ENCODE results near the gene PRSS33.

PRSS33 gene

DNA sequence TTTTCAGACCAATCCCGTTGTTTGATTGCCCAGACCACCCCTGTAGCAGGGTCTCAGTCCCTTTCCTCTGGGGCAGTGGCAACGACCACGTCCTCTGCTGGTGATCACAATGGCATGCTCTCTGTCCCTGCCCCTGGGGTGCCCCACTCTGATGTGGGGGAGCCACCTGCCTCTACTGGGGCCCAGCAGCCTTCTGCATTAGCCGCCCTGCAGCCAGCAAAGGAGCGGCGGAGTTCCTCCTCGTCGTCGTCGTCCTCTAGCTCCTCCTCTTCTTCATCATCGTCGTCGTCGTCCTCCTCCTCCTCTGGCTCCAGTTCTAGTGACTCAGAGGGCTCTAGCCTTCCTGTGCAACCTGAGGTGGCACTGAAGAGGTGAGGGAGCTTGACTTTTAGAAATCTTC lies 19.5 kb downstream of the PRSS33 start:
- DNase-seq (ENCODE audit: low read depth), result peak; percentile 64
- TF ChIP-seq, protein P1, sequence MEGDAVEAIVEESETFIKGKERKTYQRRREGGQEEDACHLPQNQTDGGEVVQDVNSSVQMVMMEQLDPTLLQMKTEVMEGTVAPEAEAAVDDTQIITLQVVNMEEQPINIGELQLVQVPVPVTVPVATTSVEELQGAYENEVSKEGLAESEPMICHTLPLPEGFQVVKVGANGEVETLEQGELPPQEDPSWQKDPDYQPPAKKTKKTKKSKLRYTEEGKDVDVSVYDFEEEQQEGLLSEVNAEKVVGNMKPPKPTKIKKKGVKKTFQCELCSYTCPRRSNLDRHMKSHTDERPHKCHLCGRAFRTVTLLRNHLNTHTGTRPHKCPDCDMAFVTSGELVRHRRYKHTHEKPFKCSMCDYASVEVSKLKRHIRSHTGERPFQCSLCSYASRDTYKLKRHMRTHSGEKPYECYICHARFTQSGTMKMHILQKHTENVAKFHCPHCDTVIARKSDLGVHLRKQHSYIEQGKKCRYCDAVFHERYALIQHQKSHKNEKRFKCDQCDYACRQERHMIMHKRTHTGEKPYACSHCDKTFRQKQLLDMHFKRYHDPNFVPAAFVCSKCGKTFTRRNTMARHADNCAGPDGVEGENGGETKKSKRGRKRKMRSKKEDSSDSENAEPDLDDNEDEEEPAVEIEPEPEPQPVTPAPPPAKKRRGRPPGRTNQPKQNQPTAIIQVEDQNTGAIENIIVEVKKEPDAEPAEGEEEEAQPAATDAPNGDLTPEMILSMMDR (IDR thresholded peaks at IDR 0.05; ENCODE audit: low read depth, low read length), result no peak
- no peak for TF ChIP-seq POLR2A (IDR thresholded peaks at IDR 0.05; ENCODE audit: extremely low read depth, insufficient read length)
- no peak overlapping the region for H3K4me3 ChIP-seq (ENCODE audit: low read depth, low read length)

DNA sequence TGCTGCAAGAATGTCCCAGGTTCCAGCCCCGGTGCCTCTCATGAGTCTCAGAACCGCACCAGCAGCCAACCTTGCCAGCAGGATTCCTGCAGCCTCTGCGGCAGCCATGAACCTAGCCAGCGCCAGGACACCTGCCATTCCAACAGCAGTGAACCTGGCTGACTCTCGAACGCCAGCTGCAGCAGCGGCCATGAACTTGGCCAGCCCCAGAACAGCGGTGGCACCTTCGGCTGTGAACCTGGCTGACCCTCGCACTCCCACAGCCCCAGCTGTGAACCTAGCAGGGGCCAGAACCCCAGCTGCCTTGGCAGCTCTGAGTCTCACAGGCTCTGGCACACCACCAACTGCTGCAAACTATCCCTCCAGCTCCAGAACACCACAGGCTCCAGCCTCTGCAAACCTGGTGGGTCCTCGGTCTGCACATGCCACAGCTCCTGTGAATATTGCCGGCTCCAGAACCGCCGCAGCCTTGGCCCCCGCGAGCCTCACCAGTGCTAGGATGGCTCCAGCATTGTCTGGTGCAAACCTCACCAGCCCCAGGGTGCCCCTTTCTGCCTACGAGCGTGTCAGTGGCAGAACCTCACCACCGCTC lies 20.1 kb downstream of the PRSS33 start:
- no peak for DNase-seq (ENCODE audit: low read depth)
- H3K4me3 ChIP-seq (ENCODE audit: low read depth, low read length), result no peak overlapping the region
- TF ChIP-seq MYC (IDR thresholded peaks at IDR 0.05; ENCODE audit: low read depth, low read length) (no peak), POLR2A (IDR thresholded peaks at IDR 0.05; ENCODE audit: extremely low read depth, insufficient read length) (no peak)
- TF ChIP-seq, protein P1 (IDR thresholded peaks at IDR 0.05; ENCODE audit: low read depth, low read length), result no peak
- TF ChIP-seq, protein P2, sequence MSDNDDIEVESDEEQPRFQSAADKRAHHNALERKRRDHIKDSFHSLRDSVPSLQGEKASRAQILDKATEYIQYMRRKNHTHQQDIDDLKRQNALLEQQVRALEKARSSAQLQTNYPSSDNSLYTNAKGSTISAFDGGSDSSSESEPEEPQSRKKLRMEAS (IDR thresholded peaks at IDR 0.05; ENCODE audit: low read depth, low read length), result no peak

DNA sequence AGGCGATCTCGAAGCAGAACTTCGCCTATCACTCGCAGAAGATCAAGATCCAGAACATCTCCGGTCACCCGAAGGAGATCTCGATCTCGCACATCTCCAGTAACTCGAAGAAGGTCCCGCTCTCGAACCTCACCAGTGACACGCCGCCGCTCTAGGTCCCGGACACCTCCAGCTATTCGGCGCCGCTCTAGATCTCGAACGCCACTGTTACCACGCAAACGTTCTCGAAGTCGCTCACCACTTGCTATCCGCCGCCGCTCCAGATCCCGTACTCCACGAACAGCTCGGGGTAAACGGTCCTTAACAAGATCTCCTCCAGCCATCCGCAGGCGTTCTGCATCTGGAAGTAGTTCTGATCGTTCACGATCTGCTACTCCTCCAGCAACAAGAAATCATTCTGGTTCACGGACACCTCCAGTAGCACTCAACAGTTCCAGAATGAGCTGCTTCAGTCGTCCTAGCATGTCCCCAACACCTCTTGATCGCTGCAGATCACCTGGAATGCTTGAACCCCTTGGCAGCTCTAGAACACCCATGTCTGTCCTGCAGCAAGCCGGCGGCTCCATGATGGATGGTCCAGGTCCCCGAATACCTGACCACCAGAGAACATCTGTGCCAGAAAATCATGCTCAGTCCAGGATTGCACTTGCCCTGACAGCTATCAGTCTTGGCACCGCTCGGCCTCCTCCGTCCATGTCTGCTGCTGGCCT lies 20.8 kb downstream of the PRSS33 start:
- DNase-seq (ENCODE audit: low read depth), result no peak
- no peak overlapping the region for H3K4me3 ChIP-seq (ENCODE audit: low read depth, low read length)
- TF ChIP-seq, protein P1 (IDR thresholded peaks at IDR 0.05; ENCODE audit: low read depth, low read length), result no peak
- no peak for TF ChIP-seq POLR2A (IDR thresholded peaks at IDR 0.05; ENCODE audit: extremely low read depth, insufficient read length)
- TF ChIP-seq, protein P2 (IDR thresholded peaks at IDR 0.05; ENCODE audit: low read depth, low read length), result no peak
- no peak for TF ChIP-seq MYC (IDR thresholded peaks at IDR 0.05; ENCODE audit: low read depth, low read length)

DNA sequence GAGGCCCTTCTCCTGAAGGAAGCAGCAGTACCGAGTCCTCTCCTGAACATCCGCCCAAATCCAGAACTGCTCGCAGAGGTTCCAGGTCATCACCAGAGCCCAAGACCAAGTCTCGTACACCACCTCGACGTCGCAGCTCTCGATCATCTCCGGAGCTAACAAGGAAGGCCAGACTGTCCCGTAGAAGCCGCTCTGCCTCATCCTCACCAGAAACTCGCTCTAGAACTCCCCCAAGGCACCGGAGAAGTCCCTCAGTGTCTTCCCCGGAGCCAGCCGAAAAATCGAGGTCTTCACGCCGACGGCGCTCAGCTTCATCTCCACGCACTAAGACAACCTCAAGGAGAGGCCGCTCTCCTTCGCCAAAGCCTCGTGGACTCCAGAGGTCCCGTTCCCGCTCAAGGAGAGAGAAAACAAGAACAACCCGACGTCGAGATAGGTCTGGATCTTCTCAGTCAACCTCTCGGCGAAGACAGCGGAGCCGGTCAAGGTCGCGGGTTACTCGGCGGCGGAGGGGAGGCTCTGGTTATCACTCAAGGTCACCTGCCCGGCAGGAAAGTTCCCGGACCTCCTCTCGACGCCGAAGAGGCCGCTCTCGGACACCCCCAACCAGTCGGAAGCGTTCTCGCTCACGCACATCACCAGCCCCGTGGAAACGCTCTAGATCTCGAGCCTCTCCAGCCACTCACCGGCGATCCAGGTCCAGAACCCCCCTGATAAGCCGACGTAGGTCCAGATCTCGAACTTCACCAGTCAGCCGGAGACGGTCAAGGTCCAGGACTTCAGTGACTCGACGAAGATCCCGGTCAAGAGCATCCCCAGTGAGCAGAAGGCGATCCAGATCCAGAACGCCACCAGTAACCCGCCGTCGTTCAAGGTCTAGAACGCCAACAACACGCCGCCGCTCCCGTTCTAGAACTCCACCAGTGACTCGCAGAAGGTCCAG lies 21.6 kb downstream of the PRSS33 start:
- no peak overlapping the region for H3K4me3 ChIP-seq (ENCODE audit: low read depth, low read length)
- TF ChIP-seq, protein P2 (IDR thresholded peaks at IDR 0.05; ENCODE audit: low read depth, low read length), result no peak
- no peak for TF ChIP-seq POLR2A (IDR thresholded peaks at IDR 0.05; ENCODE audit: extremely low read depth, insufficient read length)
- no peak for TF ChIP-seq MYC (IDR thresholded peaks at IDR 0.05; ENCODE audit: low read depth, low read length)
- TF ChIP-seq, protein P1 (IDR thresholded peaks at IDR 0.05; ENCODE audit: low read depth, low read length), result no peak
- DNase-seq (ENCODE audit: low read depth), result no peak

DNA sequence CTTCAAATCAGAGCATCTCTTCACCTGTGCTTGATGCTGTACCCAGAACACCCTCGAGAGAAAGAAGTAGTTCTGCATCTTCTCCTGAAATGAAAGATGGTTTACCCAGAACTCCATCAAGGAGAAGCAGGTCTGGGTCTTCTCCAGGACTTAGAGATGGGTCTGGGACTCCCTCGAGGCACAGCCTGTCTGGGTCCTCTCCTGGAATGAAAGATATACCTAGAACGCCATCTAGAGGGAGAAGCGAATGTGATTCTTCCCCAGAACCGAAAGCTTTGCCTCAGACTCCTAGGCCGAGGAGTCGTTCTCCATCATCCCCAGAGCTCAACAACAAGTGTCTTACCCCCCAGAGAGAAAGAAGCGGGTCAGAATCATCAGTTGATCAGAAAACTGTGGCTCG lies 22.6 kb downstream of the PRSS33 start:
- TF ChIP-seq MYC (IDR thresholded peaks at IDR 0.05; ENCODE audit: low read depth, low read length) (no peak), POLR2A (IDR thresholded peaks at IDR 0.05; ENCODE audit: extremely low read depth, insufficient read length) (no peak)
- TF ChIP-seq, protein P2 (IDR thresholded peaks at IDR 0.05; ENCODE audit: low read depth, low read length), result no peak
- TF ChIP-seq, protein P1 (IDR thresholded peaks at IDR 0.05; ENCODE audit: low read depth, low read length), result no peak

More for the DNA sequence above, 22.6 kb downstream of the PRSS33 start:
- no peak for DNase-seq (ENCODE audit: low read depth)
- no peak overlapping the region for H3K4me3 ChIP-seq (ENCODE audit: low read depth, low read length)

Data from NB4 (cell line).